Endothelial cell of umbilical vein (primary cell): ENCODE data around the gene PIEZO2. TPM values are rescaled to one million over a fixed set of nuclear protein-coding genes. Genes with fewer than 3 reads are reported as not detected.

Source experiments
- BruUV-seq: library from RNA; stranded (reverse); fragments of 400-500 nt; replicated peaks from 2 replicates; lab custom pipeline; 2021; lab: Mats Ljungman, UMichigan
- CTCF ChIA-PET: fragments of 300-600, 350-600 bp; sonication (Branson Sonifier 250); formaldehyde crosslinking; loops from one replicate; lab custom pipeline; 2021; ENCODE audit warnings: antibody characterized with exemption, inconsistent platforms; lab: Charles Lee
- POLR2A ChIA-PET: fragments of 300-600, 350-600 bp; sonication (Branson Sonifier 250); formaldehyde crosslinking; loops from one replicate; lab custom pipeline; 2021; ENCODE audit warnings: antibody characterized with exemption, inconsistent platforms; lab: Charles Lee
- DNase-seq: peaks from one replicate; pipeline ENCODE4 v3.0.0-alpha.2; 2011; ENCODE audit warnings: low read depth, low spot score
- FAIRE-seq: peaks from 2 replicates; lab custom pipeline; 2011; peaks lifted over from hg19 to GRCh38; lab: Jason Lieb, UNC
- H2AFZ ChIP-seq: 2 replicates; pipeline ENCODE4 v1.6.0; 2012; ENCODE audit warnings: low read depth, low read length, control low read depth, inconsistent platforms
- H3K27ac ChIP-seq: 2 replicates; pipeline ENCODE4 v1.5.1; 2011; ENCODE audit warnings: low read depth, mild to moderate bottlenecking, control low read depth, low read length, moderate library complexity; ENCODE audit not compliant: insufficient read depth
- H3K27me3 ChIP-seq, 2 experiments: 2 replicates each; pipeline versions ENCODE4 v1.6.0 to v1.6.1; 2011; ENCODE audit warnings: low read length in 2 of 2, mixed read lengths in 1 of 2; ENCODE audit not compliant: control insufficient read depth in 2 of 2, insufficient read depth in 2 of 2
- H3K36me3 ChIP-seq, 2 experiments: 2 replicates in 1 of 2; 3 replicates in 1 of 2; pipeline ENCODE4 v1.5.1; 2011; ENCODE audit warnings: low read length in 2 of 2, mild to moderate bottlenecking in 1 of 2, moderate library complexity in 1 of 2; ENCODE audit not compliant: control insufficient read depth in 2 of 2, insufficient read depth in 2 of 2; ENCODE audit errors: extremely low read depth in 1 of 2
- H3K4me1 ChIP-seq: 3 replicates; pipeline ENCODE4 v1.5.1; 2011; ENCODE audit warnings: mild to moderate bottlenecking, low read length; ENCODE audit not compliant: control insufficient read depth, insufficient read depth; ENCODE audit errors: extremely low read depth
- H3K4me2 ChIP-seq: 2 replicates; pipeline ENCODE4 v1.6.1; 2011; ENCODE audit warnings: low read length, control low read depth, mixed read lengths; ENCODE audit not compliant: insufficient read depth
- H3K4me3 ChIP-seq, 3 experiments: fragments of 200-600 bp in 1 of 3; sonication (generic), shearing (Covaris generic) in 1 of 3; replicated peaks in 1 of 3; 2 replicates each; pipeline ENCODE4 v1.5.1; 2011 to 2016; ENCODE audit warnings: control low read depth in 3 of 3, low read length in 3 of 3, mild to moderate bottlenecking in 2 of 3, inconsistent platforms in 1 of 3, low read depth in 1 of 3, moderate library complexity in 1 of 3; ENCODE audit not compliant: insufficient read depth in 1 of 3
- H3K79me2 ChIP-seq: 2 replicates; pipeline ENCODE4 v1.6.0; 2012; ENCODE audit warnings: low read length, inconsistent platforms; ENCODE audit not compliant: control insufficient read depth, insufficient read depth
- H3K9ac ChIP-seq: replicated peaks from 2 replicates; pipeline ENCODE3; 2011; ENCODE audit warnings: low read length, control low read depth; ENCODE audit not compliant: insufficient read depth; ENCODE audit errors: extremely low read depth
- H3K9me1 ChIP-seq: replicated peaks from 3 replicates; pipeline ENCODE4 v1.6.0; 2011; ENCODE audit warnings: mild to moderate bottlenecking, low read length; ENCODE audit not compliant: control insufficient read depth, insufficient read depth; ENCODE audit errors: extremely low read depth
- H3K9me3 ChIP-seq: replicated peaks from 2 replicates; pipeline ENCODE4 v1.5.1; 2012; ENCODE audit warnings: low read length, inconsistent platforms; ENCODE audit not compliant: control insufficient read depth, insufficient read depth
- H4K20me1 ChIP-seq: replicated peaks from 2 replicates; pipeline ENCODE3; 2011; ENCODE audit warnings: mild to moderate bottlenecking, low read length; ENCODE audit not compliant: control insufficient read depth, insufficient read depth; ENCODE audit errors: extremely low read depth
- CTCF ChIP-seq, 2 donors: IDR thresholded peaks; 1 replicate in 1 of 2; 2 replicates in 1 of 2; pipeline ENCODE4 v1.5.1; 2011; ENCODE audit warnings: low read length in 2 of 2, mild to moderate bottlenecking in 2 of 2, moderate library complexity in 2 of 2, control low read depth in 1 of 2, inconsistent platforms in 1 of 2, low read depth in 1 of 2; ENCODE audit not compliant: insufficient read depth in 1 of 2; ENCODE audit errors: extremely low read depth in 1 of 2
- EZH2 ChIP-seq: IDR thresholded peaks from 2 replicates; pipeline ENCODE4 v1.6.1; 2012; ENCODE audit warnings: borderline replicate concordance, low read depth, mild to moderate bottlenecking, moderate library complexity, low read length, inconsistent platforms; ENCODE audit not compliant: severe bottlenecking
- FOS ChIP-seq: IDR thresholded peaks from 2 replicates; pipeline ENCODE4 v1.6.1; 2011; ENCODE audit warnings: mild to moderate bottlenecking, low read length, moderate library complexity, borderline replicate concordance; ENCODE audit not compliant: insufficient read depth
- GATA2 ChIP-seq: IDR thresholded peaks from 2 replicates; pipeline ENCODE4 v1.7.0; 2011; ENCODE audit warnings: low read depth, mild to moderate bottlenecking, moderate library complexity, mixed read lengths, low read length; ENCODE audit not compliant: insufficient read length, insufficient read depth
- JUN ChIP-seq: IDR thresholded peaks from 2 replicates; pipeline ENCODE4 v1.6.1; 2011; ENCODE audit warnings: borderline replicate concordance, low read depth; ENCODE audit not compliant: insufficient read length, insufficient read depth
- MAX ChIP-seq: IDR thresholded peaks from 2 replicates; pipeline ENCODE4 v1.6.1; 2011; ENCODE audit not compliant: insufficient read depth, insufficient read length
- MYC ChIP-seq: IDR thresholded peaks from one replicate; pipeline ENCODE4 v1.6.1; 2011; ENCODE audit warnings: mild to moderate bottlenecking, low read depth, low read length
- POLR2A ChIP-seq: IDR thresholded peaks from 2 replicates; pipeline ENCODE4 v1.6.1; 2012; ENCODE audit warnings: low read depth, mild to moderate bottlenecking, control low read depth, low read length
- POLR2AphosphoS5 ChIP-seq: IDR thresholded peaks from 2 replicates; pipeline ENCODE4 v1.6.1; 2012; ENCODE audit warnings: low read depth, mild to moderate bottlenecking, control low read depth, low read length, moderate library complexity; ENCODE audit not compliant: insufficient read depth
- dilution Hi-C: fragments of 300-500 bp; cut with MboI; formaldehyde crosslinking; loops from one replicate; pipeline ENCODE4 v1.15.0; 2019; ENCODE audit warnings: low sequenced_read_pairs; ENCODE audit not compliant: extremely low pct_ligation_motif_present
- intact Hi-C: fragments of 100-400 bp; cut with micrococcal nuclease; formaldehyde crosslinking; loops from one replicate; pipeline ENCODE4 v1.10.0; 2022
- polyA plus RNA-seq, 4 experiments: library from polyadenylated mRNA; depleted of rRNA in 3 of 4; stranded (reverse) in 3 of 4; unstranded in 1 of 4; fragments of >200 nt; gene quantifications; 2 replicates each; pipeline versions ENCODE4 v1.2.1 to v1.2.3, GENCODE V29; 2011 to 2012; ENCODE audit warnings: missing spikeins in 1 of 4
- total RNA-seq: library from RNA; stranded (reverse); gene quantifications from 2 replicates; pipeline ENCODE4 v1.2.3, GENCODE V29; 2021

PIEZO2 gene
- total and polyA plus RNA-seq, 2 donors (not counting 3 experiments of a cell fraction or from before 2014, with no cell fraction given) = 1.7 to 11.2 TPM

DNA sequence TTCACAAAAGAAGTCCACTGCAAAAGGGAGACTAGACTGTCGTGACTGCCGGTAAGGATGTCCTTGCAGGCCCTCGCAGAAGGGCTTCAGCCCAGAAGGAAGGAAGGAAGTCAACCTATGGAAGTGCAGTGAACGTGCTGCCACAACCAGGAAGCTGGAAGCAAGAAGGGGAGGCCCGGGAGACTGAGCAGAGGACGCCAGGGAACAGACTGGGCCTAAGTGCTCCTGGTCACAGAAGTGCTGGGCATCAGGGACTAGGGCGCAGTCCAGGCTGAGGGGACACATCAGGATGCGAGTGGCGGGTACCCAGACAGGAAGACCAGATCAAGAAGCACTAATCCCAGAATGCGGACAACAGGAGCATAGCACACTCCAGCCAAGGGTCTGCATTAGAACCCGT is 78.8 kb downstream of the PIEZO2 start:
- Histone ChIP-seq H3K9ac (no peak overlapping the region), H3K9me3 (no peaks in the 10 kb centered on the region), H3K79me2 (no peaks in the 10 kb centered on the region), H2AFZ (no peak overlapping the region), H3K4me1 (no peaks in the 10 kb centered on the region), H3K9me1 (no peaks in the 10 kb centered on the region), H3K27ac (no peak overlapping the region), H3K36me3 (no peaks in the 10 kb centered on the region), H4K20me1 (no peaks in the 10 kb centered on the region), H3K4me2 (no peak overlapping the region), H3K27me3 (peaks cover 0 to 2% of the 10 kb centered on the region in 2 experiments), H3K4me3 (no peak overlapping the region)
- BruUV-seq = no TSS peak
- no peak for FAIRE-seq
- POLR2A ChIA-PET = no interaction called here
- dilution Hi-C loops = no loop called here
- DNase-seq = no peak
- TF ChIP-seq POLR2A = no peak
- TF ChIP-seq JUN = no peak
- TF ChIP-seq EZH2 = no peak
- TF ChIP-seq MYC = no peak
- no peak for TF ChIP-seq GATA2
- no peak for TF ChIP-seq POLR2AphosphoS5
- CTCF ChIA-PET = no interaction called here
- intact Hi-C loops = no loop called here

- Histone ChIP-seq H3K27me3 (peaks cover 0 to 2% of the 10 kb centered on the region in 2 experiments), H4K20me1 (no peaks in the 10 kb centered on the region), H3K4me3 (no peak overlapping the region), H3K9me3 (no peaks in the 10 kb centered on the region), H3K9ac (no peak overlapping the region), H2AFZ (no peak overlapping the region), H3K79me2 (no peaks in the 10 kb centered on the region), H3K4me2 (no peak overlapping the region), H3K4me1 (peaks cover 9% of the 10 kb centered on the region), H3K27ac (no peak overlapping the region), H3K9me1 (no peaks in the 10 kb centered on the region), H3K36me3 (no peaks in the 10 kb centered on the region)
- FAIRE-seq = no peak
- TF ChIP-seq POLR2A = no peak
- no peak for TF ChIP-seq JUN
- TF ChIP-seq CTCF (IDR thresholded peaks at IDR 0.05; ENCODE audit: extremely low read depth in 1 of 2, insufficient read depth in 1 of 2, low read depth in 1 of 2, low read length in 2 of 2) = no peak
- no peak for TF ChIP-seq MYC
- no peak for TF ChIP-seq GATA2
- no peak for TF ChIP-seq FOS
- TF ChIP-seq EZH2 = no peak
- TF ChIP-seq MAX = no peak
- dilution Hi-C loops = no loop called here
- intact Hi-C loops = no loop called here
- no TSS peak for BruUV-seq
- DNase-seq = no peak
- ChIA-PET CTCF (no interaction called here), POLR2A (no interaction called here)
These were observed 83.3 kb downstream of the PIEZO2 start for GRCh38 chr18:11066038-11066437.
